Limb (tissue), 2 donors: ENCODE data around the gene HSPA4L.
A peak's percentile ranks its signal among the peaks of the same experiment; 100 is the strongest.

Experiments used
- DNase-seq, 2 donors: peaks; one replicate each; pipeline ENCODE4 v3.0.0-alpha.2; 2016; ENCODE audit errors: extremely low spot score in 2 of 2

The HSPA4L gene

GRCh38 chr4:127868196-127868595 is 86.1 kb downstream of the HSPA4L start:
- no peak for DNase-seq

GRCh38 chr4:127870281-127870680 is 88.2 kb downstream of the HSPA4L start:
- no peak for DNase-seq

GRCh38 chr4:127870688-127871087 is 88.6 kb downstream of the HSPA4L start:
- DNase-seq = peak in 1 of 2 donors; percentile 3

DNA sequence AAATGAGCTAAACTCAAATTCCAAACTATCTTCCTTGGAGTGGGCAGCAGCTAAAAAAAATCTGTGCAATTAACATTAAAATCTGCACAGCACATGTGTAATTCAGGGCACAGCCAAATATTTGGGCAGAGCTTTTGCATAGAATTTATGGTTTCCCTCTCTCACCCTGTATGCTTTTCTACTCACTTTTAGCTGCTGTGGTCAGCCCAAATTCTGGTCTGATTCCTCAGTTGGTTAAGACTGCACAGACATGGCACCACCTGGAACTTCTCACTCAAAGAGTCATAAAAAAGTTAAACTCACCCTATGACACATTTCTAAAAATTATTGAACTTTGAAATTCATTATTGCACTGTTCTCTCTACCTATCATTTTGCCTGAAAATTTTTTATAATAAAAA is 93.7 kb downstream of the HSPA4L start:
- DNase-seq = no peak

- DNase-seq = peak; percentile 96 to 98
These were observed 98.8 kb downstream of the HSPA4L start, which contains the start of gene PLK4 for GRCh38 chr4:127880763-127881562. Gene PLK4, plus strand, starts transcription at chr4:127880893. Its CDS starts 242 bp downstream, at chr4:127881135.

DNA sequence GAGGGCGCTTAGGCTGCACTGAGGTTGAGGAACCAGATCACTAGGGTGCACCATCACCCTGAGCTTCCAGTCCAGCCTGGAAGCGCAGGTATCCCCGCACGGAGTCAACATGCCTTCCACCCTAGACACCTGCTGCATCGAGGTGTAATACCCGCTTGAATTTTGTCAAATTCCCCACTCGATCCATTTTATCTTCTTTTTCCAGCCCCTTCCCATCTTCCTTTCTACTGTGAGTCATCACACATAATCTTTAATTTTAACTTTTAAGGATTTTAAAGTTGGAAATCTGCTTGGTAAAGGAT is 99.4 kb downstream of the HSPA4L start:
- no peak for DNase-seq

DNA sequence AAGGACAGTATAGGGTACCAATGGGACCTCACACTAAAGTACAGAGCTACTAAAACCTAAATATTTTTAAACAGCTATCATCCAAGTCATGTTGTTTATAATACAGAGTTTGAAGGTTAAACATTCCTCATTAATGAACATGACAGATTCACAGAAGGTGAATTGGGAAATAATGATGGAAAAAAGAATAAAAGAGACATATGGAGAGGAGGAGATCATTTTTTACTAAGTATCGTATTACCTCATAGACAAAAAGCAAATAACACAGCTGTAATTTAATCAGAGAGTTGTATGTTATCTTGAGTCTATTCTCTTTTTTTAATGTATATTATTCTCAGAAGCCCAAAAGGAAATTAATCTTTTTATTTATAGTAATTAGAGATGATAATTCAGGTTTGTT is 106.4 kb downstream of the HSPA4L start:
- no peak for DNase-seq

DNA sequence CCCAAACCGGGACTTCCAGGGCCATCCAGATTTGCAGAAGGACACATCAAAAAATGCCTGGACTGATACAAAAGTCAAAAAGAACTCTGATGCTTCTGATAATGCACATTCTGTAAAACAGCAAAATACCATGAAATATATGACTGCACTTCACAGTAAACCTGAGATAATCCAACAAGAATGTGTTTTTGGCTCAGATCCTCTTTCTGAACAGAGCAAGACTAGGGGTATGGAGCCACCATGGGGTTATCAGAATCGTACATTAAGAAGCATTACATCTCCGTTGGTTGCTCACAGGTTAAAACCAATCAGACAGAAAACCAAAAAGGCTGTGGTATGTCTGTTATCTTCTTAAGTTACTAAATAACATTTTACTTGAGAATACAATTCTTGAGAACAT is 107.8 kb downstream of the HSPA4L start:
- no peak for DNase-seq
